Parathyroid adenoma (tissue), 2 donors: ENCODE results near the gene B3GALT4.
A peak's percentile ranks its signal among the peaks of the same experiment; 100 is the strongest.

ENCODE experiments used
- H2AFZ ChIP-seq: fragments of 300-600 bp; sonication (generic); one replicate; pipeline ENCODE4 v1.7.0; 2017; ENCODE audit warnings: antibody characterized with exemption, mild to moderate bottlenecking
- H3K27ac ChIP-seq: fragments of 300-600 bp; sonication (generic); one replicate; pipeline ENCODE4 v1.7.0; 2017
- H3K27me3 ChIP-seq: fragments of 300-600 bp; sonication (generic); one replicate; pipeline ENCODE4 v1.7.0; 2017; ENCODE audit warnings: low read length; ENCODE audit not compliant: control insufficient read depth, insufficient read depth
- H3K36me3 ChIP-seq: fragments of 300-600 bp; sonication (generic); one replicate; pipeline ENCODE4 v1.7.0; 2017; ENCODE audit warnings: low read length; ENCODE audit not compliant: control insufficient read depth, insufficient read depth
- H3K4me1 ChIP-seq: fragments of 300-600 bp; sonication (generic); one replicate; pipeline ENCODE4 v1.7.0; 2017; ENCODE audit warnings: control low read depth
- H3K4me2 ChIP-seq: fragments of 300-600 bp; sonication (generic); one replicate; pipeline ENCODE4 v1.7.0; 2017; ENCODE audit warnings: low read length
- H3K4me3 ChIP-seq: fragments of 300-600 bp; sonication (generic); one replicate; pipeline ENCODE4 v1.7.0; 2017; ENCODE audit warnings: low read depth, low read length
- H3K79me2 ChIP-seq: fragments of 300-600 bp; sonication (generic); one replicate; pipeline ENCODE4 v1.7.0; 2017; ENCODE audit warnings: control low read depth
- H3K9ac ChIP-seq: fragments of 300-600 bp; sonication (generic); one replicate; pipeline ENCODE4 v1.7.0; 2017; ENCODE audit warnings: mild to moderate bottlenecking
- H3K9me3 ChIP-seq: fragments of 300-600 bp; sonication (generic); one replicate; pipeline ENCODE4 v1.7.0; 2017; ENCODE audit warnings: low read length; ENCODE audit not compliant: control insufficient read depth
- CTCF ChIP-seq: fragments of 300-600 bp; sonication (generic); IDR thresholded peaks from one replicate; pipeline ENCODE4 v1.7.0; 2017; ENCODE audit warnings: antibody characterized with exemption, mild to moderate bottlenecking
- donor health status: primary hyperparathyroidism.

B3GALT4 gene

GRCh38 chr6:33312361-33313104 lies 35.6 kb downstream of the B3GALT4 start:
- peak overlapping the region; percentile 75 for H3K9ac ChIP-seq
- H3K27ac ChIP-seq: peak overlapping the region; percentile 96
- no peaks in the 10 kb centered on the region for H3K27me3 ChIP-seq
- peaks cover 17% of the 10 kb centered on the region for H3K4me1 ChIP-seq
- TF ChIP-seq CTCF: no peak
- H3K4me3 ChIP-seq: peak overlapping the region; percentile 94
- peaks cover 18% of the 10 kb centered on the region for H3K79me2 ChIP-seq
- no peaks in the 10 kb centered on the region for H3K36me3 ChIP-seq
- H3K4me2 ChIP-seq: peak overlapping the region; percentile 100
- H2AFZ ChIP-seq: peak overlapping the region; percentile 91
- H3K9me3 ChIP-seq: no peaks in the 10 kb centered on the region

- Histone ChIP-seq H3K4me1 (peaks cover 18% of the 10 kb centered on the region), H3K36me3 (no peaks in the 10 kb centered on the region), H3K4me2 (peak overlapping the region; percentile 100), H3K4me3 (peak overlapping the region; percentile 94), H3K79me2 (peaks cover 14% of the 10 kb centered on the region), H3K27ac (peak overlapping the region; percentile 96), H3K9me3 (no peaks in the 10 kb centered on the region), H3K27me3 (no peaks in the 10 kb centered on the region), H2AFZ (peak overlapping the region; percentile 91), H3K9ac (peak overlapping the region; percentile 75)
- no peak for TF ChIP-seq CTCF
These were observed 36.3 kb downstream of the B3GALT4 start for GRCh38 chr6:33313105-33313708.

DNA sequence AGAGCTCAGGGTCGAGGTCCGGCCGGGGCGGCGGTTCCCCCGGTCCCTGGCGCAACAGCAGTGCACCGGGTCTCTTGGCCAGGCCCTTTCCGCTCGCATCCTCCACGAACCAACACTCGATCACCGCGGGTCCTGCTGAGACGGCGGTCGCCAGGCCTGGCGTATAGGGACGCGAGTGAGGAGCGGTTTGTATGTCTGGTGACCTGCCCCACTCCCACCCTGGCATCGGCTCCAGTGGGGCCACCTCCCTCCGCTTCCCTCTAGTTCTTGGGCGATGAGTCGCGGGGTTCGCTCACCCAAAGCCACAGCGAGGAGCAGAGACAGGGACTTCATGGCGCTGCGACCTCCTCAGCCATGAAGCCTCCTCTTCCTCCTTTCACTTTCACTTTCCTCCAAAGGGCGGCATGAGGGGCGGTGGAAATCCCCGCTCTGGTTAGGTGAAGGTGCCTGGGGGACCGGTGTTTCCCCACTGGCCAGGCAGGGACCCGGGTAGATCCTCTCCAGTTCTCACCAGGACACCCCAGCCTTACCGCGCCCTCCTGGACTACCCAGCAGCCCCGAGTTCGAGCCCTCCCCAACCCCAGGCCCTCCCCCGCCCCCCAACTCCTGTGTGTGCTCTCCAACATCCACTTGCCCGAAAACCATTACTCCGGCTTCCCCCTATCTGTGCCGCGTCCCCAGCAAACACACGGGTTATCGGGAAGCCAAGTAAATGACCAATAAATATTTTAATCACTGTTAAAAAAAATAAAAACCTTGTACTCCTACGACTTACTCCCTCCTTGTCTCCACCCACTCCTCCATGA lies 37.0 kb downstream of the B3GALT4 start, which contains the start of gene TAPBP:
TSS of gene TAPBP (minus strand) at position 370 of the 806 bp plus-strand sequence. CDS start at position 333, 37 bp downstream.
- H3K4me2 ChIP-seq: peak within 1 kb of the TSS; percentile 100
- H2AFZ ChIP-seq: peak within 1 kb of the TSS; percentile 91
- no peaks in the 10 kb centered on the region for H3K36me3 ChIP-seq
- H3K4me1 ChIP-seq: peaks cover 25% of the 10 kb centered on the region
- H3K27me3 ChIP-seq: no peaks in the 10 kb centered on the region
- peak within 1 kb of the TSS; percentile 96 for H3K27ac ChIP-seq
- peak; percentile 11 for TF ChIP-seq CTCF
- peaks cover 8% of the 10 kb centered on the region for H3K79me2 ChIP-seq
- H3K9me3 ChIP-seq: no peaks in the 10 kb centered on the region
- peak within 1 kb of the TSS; percentile 94 for H3K4me3 ChIP-seq
- peak within 1 kb of the TSS; percentile 75 for H3K9ac ChIP-seq

- peak overlapping the region; percentile 100 for H3K4me2 ChIP-seq
- no peaks in the 10 kb centered on the region for H3K9me3 ChIP-seq
- TF ChIP-seq CTCF: no peak
- peak overlapping the region; percentile 91 for H2AFZ ChIP-seq
- H3K27me3 ChIP-seq: no peaks in the 10 kb centered on the region
- H3K9ac ChIP-seq: no peak overlapping the region
- no peaks in the 10 kb centered on the region for H3K36me3 ChIP-seq
- H3K4me1 ChIP-seq: peaks cover 29% of the 10 kb centered on the region
- H3K79me2 ChIP-seq: peaks cover 10% of the 10 kb centered on the region
- peak overlapping the region; percentile 94 for H3K4me3 ChIP-seq
- H3K27ac ChIP-seq: peak overlapping the region; percentile 96
These were observed 37.6 kb downstream of the B3GALT4 start for GRCh38 chr6:33314515-33314942.
